ENCODE results near the gene SIX3.
A peak's percentile ranks its signal among the peaks of the same experiment; 100 is the strongest.

SIX3 gene

DNA sequence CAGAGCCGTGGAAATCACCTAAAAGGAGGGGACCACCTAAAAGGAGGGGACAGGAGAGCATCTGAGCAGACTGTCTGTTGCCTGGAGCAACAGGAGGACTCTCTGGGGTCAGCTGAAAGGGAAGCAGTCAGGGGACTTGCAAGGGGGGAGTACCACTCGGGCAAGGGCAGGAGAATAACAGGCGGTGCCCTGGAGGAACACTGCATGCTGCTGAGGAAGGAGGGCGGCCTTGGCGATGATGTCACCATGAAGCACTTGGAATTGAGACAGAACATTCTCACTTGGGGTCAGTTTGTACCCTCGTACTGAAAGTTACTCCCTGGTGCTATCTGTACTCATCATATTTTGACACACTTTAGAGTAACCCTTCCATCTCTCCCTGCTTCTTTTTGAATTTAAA, 18.4 kb downstream of the SIX3 start:
- no peak for DNase-seq

DNA sequence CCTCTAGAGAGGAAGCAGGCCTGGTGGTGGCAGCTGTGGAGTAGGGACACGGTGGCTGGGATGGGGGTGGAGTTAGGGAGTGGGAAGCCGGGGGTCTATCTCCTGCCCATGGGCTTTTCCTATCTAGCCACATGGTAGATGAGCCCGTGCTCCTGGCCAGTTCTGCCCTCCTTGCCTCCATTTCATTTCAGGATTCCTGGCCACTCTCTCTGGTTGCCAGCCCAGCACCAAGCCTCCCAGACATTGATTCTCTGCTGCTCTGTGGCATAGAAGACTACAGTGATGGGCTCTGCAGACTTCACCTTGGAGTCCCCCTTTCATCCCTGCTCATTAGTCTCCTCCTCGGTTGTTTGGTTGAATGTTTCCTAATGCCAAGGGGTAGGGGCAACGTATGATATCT, 19.4 kb downstream of the SIX3 start:
- no peak for DNase-seq

DNA sequence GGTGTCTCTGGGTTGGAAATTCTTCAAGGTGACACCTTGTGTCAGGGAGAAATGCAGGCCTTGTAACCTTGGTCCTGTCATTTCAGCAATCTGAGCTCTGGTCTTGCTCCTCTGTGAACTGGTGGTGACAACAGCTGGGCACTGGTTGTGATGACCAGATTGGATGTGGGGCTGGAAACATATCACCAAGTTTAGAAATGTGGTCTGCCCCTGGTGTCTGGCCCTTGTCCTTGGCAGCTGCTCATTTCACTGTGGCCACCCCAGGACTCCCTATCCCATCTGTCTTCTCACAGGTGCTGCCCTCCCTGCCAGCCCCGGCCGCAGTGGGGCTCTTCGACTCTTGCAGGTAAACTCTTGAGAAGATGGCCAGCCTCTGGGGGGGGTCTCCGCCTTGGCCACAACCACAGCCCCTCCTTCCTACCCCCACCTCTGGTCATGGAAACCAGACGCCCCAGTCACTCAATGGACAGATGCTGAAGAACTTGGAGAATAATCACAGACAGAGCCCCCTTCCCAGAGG, 20.7 kb downstream of the SIX3 start:
- no peak for DNase-seq

DNA sequence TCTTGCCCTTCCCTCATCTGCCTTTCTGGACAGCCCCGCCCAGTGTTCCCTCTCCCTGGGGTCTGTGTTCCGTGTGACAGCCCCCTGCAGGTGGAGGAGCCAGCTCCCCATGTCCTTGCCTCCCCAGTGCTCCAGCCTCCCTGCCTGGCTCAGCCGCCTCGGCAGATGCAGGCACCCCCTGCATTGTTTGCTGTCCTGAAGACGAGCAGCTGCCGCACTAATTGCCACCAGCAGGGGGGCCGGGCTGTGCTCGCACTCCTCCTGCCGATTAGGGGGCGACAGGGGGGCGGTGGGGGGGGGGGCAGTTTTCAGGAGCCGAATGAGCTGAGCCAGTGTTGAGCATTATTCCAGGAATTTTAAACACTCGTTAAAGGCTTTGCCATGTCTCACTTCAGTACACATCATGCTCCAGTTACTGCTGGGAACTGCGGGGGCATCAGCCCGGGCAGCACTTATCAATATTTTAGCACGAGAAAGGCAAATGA, 23.3 kb downstream of the SIX3 start:
- DNase-seq, result peak; percentile 84 to 92

DNA sequence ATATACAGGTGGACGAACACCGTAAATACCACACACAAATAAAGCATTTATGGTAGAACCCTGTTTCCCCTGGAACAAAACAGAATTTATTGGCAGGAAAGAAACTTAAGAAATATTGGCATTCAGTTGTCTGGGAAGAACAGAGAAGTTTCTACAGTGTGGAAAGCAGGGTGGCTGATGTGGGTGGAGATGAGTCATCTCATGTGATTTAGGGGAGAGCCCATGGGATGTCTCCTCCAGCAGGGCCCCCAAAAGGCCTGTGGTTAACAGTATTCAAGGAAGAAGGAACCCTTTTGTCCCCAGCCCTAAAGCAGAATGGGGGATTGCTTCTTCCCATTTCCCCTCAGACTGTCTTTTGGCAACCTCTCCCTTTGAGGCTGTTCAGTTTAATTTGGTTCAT, 24.2 kb downstream of the SIX3 start:
- DNase-seq, result no peak

DNA sequence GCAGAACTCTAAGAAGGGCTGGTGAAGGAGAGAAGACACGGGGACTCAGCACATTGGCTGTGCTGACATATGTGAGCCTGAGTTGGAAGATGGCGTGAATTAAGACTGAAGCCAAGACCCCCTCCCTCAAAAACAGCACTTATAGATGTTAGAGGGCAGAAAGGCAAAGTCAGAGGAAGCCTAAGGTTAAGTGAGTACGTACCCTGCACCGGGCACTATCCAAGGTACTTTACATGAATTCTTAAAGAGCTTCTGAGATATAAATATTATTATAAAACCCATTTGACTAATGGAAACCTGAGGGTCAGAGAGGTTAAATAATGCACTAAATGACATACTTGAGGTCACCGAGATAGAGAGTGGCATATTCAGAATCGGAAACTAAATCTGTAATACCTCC, 25.6 kb downstream of the SIX3 start:
- no peak for DNase-seq

DNA sequence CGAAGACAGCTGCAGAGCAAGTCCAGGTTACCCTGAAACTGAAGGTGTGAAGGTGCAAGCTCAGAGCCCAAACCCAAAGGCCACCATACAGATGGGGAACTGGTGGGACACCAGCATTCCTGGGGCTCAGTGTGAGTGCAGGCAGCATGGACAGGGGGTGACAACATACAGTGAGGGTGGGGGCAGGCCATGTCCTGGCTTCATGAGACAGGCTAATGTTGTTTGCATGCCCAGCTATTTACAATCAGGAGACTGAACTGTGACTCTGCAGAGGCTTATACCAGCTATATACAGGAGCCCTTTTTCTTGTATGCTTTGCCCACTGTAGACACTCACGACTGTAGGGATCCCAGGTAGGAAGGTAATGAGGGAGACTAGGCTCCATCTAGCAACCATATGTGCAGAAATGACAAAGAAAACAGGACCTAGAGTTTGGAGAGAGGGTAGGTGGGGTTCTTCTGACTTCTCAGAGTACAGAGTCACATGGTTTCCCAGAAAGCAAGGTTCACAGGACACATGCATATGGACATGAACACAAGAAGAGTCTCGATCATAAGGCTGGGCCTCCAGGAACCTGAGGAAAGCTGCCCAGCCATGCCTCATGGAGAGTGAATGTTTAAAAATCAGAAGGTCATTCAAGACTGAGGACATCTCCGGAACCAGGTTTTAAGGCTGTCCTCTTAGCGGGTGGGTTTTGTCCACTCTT, 26.4 kb downstream of the SIX3 start:
- DNase-seq, result no peak

DNA sequence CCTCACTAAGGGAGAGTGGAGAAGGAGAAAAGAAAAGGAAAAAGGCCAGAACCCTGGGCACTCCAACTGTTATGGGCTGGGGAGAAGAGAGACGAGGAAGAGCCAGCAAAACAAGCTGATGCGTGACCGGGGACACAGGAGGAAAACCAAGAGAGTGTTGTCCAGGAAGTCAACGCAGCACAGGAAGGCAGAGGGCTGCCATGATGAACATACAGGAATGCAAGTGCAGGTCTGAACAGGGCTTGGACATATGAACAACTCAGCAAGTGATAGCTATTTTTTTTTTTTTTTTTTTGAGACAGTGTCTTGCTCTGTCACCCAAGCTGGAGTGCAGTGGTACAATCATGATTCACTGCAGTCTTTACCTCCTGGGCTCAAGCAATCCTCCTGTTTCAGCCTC, 28.4 kb downstream of the SIX3 start:
- DNase-seq, result no peak

DNA sequence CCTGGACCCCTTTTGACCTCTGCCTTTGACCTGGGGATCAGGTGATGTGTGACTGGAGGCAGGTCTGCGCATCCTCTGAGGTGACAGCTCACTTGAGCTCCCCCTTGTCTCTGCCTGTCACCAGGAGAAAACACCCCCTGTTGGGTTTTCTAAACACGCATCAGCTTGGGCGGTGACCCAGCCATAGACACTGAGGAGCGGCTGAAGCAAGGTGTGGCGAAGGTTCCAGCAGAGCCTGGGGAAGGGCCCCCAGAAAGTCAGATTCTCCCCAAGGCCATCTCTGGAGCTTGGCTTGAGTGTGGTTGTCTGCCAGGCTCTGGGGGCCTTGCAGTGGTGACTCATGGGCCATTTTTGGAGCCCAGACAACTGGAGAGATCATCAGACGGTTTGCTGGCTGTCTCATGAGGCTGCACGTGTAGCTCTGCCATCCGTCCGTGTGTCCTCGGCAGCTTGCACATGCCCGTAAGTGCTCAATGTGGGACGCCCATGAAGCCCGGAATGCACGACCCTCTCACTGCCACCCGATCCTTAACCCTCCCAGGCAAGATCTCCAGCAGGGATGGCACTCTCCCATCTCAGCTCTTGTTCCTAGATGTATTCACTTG, 29.4 kb downstream of the SIX3 start:
- DNase-seq, result no peak

DNA sequence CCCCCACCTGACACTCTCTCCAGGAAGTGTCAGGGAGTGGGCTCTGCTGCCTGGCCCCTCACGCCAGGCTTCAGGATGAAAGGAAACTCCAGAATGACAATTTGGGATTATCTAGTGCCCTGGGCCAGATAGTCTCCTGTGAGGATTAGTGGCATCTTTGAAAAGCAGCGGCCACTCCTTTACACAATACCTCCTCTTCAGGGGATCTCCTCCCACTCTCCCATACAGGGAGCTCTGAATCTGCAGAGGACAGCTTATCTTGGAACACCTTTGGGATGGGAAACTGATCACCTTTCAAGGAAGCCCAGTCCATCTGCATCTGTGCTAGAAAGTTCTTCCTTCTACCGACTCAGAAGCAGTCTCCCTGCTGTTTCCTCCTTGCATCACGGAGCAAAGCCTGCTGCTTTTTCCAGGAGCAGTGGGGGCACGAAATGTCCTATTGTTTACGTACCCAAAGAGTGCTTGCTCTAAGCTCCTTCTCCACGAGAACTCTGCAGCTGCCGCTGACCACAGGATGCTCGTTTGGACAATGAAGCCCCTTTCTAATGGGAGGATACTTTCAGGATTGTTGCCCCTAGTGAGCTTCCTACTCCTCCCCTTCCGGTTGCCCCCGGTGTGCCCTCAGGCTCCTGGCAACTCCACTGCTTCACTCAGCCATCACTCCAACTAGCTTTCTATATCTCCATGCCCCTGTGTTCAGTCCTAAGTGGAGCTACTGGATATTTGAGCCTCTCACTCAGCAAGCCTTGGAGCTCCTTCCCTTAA, 31.5 kb downstream of the SIX3 start:
- DNase-seq, result peak in 1 of 2 experiments; percentile 46

DNA sequence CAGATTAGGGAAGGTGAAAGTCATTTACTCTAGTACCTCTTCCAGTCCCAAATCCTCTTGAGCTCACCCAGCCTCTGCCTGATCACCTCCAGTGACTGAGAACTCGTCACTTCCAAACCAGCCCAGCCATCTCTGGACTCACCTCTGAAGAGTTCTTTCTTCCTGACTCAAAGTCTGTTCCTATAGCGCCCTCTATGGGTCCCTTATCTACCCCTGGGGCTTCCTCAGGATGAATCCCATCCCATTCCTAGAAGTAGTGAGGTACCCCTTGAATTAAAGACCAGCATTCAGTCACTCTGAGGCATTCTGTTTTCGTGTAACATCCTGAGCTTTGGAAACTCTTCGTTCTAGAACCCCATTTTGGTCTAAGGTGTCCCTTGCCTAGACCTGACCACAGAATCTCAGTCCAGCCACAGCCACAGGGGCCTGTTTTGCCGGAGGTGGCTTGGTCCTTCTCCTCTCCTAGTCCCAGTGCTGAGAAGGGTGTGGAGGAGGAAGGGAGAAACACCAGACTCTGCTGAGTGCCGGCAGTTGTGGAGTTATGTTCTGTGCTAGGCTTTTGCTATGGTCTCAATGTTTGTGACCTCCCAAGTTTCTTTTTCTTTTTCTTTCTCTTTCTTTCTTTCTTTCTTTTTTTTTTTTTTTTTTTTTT, 32.7 kb downstream of the SIX3 start:
- peak; percentile 84 to 89 for DNase-seq

DNA sequence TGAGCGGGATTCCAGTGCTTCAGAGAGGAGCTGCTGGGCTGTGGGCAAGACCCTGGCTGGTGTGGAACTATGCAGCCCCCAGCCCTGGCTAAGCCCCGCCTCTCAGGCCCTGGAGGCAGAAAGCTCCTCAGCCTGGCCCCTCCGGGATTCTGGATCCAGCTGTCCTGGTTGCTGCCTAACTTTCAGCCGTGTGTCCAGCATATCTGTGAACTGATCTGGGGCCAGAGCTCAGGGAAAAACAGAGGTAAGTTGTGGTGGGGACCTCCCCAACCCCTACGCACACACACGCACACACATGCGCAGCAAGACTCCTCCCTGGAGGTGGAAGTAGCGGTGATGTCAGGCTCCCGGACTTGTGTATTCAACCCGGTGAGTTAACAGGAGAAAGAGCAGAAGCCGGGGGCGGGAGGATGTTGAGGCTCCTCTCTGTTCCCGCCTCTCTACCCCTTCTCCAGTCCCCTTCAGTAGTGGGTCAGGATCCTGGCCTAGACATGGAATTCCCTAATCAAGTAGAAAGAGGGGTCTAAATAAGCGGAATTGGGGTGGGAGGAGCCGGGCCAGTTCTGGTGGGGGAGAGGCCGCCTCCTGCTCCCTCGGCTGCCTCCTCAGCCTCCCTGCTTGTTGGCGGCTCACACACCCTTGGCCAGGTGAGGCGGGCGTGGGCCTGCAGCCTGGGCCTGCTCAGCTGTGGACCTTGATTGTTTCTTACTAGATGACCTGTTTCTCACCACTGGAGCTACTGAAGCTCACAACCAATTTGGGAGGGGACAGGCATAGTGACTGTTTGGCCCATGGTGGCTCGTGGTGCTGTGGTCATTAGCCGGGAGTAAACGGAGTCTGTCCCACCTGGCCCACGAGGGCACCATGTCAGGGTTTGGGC, 34.3 kb downstream of the SIX3 start:
- DNase-seq, result no peak

DNA sequence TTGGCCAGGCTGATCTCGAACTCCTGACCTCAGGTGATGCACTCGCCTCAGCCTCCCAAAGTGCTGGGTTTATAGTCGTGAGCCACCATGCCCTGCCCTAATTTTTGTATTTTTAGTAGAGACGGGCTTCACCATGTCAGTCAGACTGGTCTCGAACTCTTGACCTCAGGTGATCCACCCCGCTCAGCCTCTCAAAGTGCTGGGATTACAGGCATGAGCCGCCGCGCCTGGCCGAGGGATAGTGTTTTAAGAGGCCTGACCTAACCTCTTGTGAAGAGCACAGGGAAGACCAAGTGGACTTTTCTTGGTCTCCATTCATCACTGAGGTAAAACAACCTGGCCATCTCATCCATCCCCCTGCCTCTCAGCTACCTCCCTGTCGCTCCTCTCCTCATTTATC, 38.1 kb downstream of the SIX3 start:
- DNase-seq, result no peak

DNA sequence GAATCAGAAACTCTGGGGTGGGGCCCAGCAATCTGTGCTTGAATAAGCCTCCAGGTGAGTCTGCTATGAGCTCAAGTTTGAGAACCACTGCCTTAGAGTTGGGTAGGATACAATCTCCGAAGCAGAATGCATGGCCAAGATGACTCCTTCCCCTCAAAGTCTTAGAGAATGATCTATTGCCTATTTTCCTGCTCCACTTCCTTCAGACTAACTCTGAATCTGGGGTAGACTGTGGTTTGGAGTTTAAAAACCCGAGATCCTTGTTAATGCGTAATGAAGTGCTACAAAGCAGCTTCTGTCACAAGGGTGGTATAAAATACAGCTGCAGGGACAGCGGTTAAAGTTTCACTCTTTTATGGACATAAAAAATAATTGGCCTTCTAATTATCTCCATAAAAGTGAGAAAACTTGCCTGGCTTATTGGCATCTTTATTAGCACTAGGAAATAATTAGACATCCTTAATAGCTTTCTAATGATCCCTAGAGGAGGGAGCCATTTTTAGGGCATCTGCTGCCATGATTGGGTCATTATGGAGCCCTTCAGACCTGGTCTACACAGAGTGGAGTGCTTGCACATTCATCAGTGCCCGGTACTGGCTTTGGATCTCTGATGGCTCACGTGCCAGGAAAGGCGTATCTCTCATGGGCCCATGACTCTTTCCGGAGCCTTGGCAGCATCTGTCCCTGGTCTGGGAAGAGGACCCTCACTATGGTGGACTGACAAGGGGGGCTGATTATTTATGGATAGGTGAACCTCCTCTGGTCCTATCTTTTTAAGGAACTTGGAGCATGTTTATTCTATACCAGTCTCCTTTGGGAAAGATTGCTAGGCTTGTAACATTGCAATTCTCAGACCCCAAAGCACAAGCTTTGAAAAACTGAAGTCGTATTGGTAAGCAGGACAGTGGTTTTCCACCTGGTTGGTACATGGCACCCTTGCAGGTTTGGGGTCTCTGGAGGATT, 39.5 kb downstream of the SIX3 start:
- no peak for DNase-seq

DNA sequence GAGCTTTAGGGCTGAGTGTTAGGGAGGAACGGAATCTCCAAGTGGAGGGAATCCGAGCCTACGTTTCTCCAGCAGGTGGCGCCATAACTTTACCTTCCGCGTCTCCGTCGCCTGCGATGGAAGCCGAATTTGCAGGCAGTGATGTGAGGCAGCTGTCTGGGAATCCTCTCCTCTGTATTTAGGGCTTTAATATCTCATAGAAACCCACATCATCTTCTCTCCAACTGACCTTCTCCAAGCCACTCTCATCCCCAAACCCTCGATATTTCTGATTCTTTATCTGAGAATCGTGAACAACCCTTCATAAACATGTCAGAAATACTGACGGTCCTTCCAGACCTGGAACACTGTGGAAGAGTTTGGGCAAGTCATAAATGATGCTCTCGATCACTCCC, 40.2 kb downstream of the SIX3 start:
- peak; percentile 76 to 83 for DNase-seq

DNA sequence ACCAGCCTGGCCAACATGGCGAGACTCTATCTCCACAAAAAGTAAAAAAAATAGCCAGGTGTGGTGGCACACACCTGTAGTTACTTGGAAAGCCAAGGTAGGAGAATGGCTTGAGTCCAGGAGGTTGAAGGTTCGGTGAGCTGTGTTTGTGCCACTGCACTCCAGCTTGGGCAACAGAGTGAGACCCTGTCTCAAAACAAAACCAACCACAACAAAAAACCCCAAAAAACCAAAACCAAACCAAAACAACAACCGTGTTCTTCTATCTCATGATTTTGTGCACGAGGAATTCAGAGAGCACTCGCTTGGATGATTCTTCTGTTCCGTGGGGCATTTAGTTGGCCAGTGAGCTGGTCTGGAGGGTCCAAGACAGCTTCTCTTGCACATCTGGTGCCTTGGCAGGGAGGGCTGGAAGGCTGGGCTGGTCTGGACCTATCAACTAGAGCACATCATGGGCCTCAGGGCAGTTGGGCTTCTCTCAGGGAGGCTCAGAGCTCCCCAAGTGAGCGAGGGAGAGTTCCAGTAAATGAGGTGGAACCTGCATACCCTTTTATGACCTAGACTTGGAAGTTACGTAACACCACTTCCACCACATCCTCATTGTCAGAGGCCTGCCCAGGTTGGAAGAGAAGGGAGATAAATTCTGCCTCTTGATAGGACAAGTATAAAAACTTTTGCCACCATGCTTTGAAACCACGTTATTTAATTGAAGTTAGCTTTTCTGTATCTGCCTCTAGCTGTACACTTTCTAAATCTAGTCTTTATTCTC, 42.5 kb downstream of the SIX3 start:
- DNase-seq, result no peak

DNA sequence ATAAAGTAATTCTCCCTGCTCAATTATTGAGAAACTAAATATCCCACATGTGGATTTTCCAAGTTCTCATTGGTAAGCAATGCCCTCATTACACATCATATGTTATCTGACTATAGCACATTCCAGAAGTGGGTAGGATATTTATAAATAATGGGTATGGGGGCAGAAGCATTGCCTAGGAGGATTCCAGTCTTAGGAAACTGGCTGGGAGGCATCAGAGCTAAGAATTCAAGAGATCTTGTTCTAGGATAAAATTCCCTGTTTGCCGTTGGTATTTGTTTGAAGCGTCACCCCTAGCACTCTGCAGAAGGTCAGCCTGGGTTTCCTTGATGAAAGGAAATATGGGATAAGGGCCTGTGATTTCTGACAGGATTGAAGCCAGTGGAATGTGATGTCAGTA, 47.7 kb downstream of the SIX3 start:
- DNase-seq, result no peak

DNA sequence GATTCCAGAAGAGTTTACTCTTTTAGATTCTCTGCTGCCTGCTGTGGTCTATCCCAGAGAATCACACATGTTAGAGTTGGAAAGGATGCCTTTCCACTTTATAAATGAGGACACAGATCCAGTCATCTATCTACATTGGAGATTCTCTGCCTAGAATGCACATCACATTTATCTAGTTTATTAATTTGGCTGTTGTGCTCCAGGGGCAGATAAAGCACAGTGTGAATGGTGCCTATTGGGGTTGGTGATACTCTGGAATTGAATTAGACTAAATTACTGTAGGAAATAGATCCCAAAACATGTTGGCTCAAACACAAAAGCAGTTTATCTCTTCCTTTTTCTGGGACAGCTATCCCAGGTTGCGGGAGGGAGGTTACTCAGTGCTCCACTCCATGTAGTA, 52.9 kb downstream of the SIX3 start:
- no peak for DNase-seq

Measured in NCI-H2081 (cell line).